HepG2 (cell line): ENCODE results near the gene TRPC4AP. TPM values are rescaled to one million over a fixed set of nuclear protein-coding genes. Genes with fewer than 3 reads are reported as not detected.

Experiments
- ATAC-seq: fragments of 200-7000 bp; cut with Tn5 transposase; 3 replicates; pipeline ENCODE4 v1.9.1; 2020; ENCODE audit warnings: mild to moderate bottlenecking, moderate library complexity
- BruUV-seq: library from RNA; stranded (reverse); fragments of 400-500 nt; replicated peaks from 2 replicates; lab custom pipeline; 2021; lab: Mats Ljungman, UMichigan
- CTCF ChIA-PET: fragments of 300-600 bp; formaldehyde crosslinking; extraction: SDS; loops from one replicate; lab custom pipeline; 2021; ENCODE audit warnings: low total read pairs, inconsistent platforms, low intra/inter-chr PET ratio; lab: Yijun Ruan, JAX
- POLR2A ChIA-PET: fragments of 350-600 bp; sonication (Branson Sonifier 250); formaldehyde crosslinking; loops from one replicate; lab custom pipeline; 2020; ENCODE audit warnings: antibody characterized with exemption, inconsistent platforms; lab: Yijun Ruan, JAX
- DNase-seq: peaks from one replicate; pipeline ENCODE4 v3.0.0-alpha.2; 2015; ENCODE audit warnings: low spot score
- FAIRE-seq: peaks from 3 replicates; lab custom pipeline; 2011; peaks lifted over from hg19 to GRCh38; lab: Jason Lieb, UNC
- H2AFZ ChIP-seq: one replicate; pipeline ENCODE4 v1.6.1; 2011; ENCODE audit warnings: low read length, inconsistent platforms
- H3K27ac ChIP-seq: fragments of 300-600 bp; 3 replicates; pipeline ENCODE4 v1.8.0; 2011; ENCODE audit warnings: mixed run types, mild to moderate bottlenecking, mixed read lengths, low read length, inconsistent platforms; ENCODE audit not compliant: insufficient read depth; ENCODE audit errors: extremely low read length
- H3K27me3 ChIP-seq, 2 experiments: fragments of 200-600 bp in 1 of 2; 2 replicates in 1 of 2; 3 replicates in 1 of 2; pipeline versions ENCODE4 v1.6.0 to v1.8.0; 2011; ENCODE audit warnings: low read length in 2 of 2, mild to moderate bottlenecking in 2 of 2, moderate library complexity in 2 of 2, inconsistent platforms in 1 of 2; ENCODE audit not compliant: insufficient read depth in 2 of 2, control insufficient read depth in 1 of 2
- H3K36me3 ChIP-seq, 2 experiments: fragments of 200-600 bp in 1 of 2; replicated peaks in 1 of 2; 2 replicates in 1 of 2; 3 replicates in 1 of 2; pipeline versions ENCODE4 v1.5.1 to v1.8.0; 2011; ENCODE audit warnings: low read length in 2 of 2, inconsistent platforms in 1 of 2; ENCODE audit not compliant: insufficient read depth in 2 of 2, control insufficient read depth in 1 of 2
- H3K4me1 ChIP-seq: 2 replicates; pipeline ENCODE4 v1.5.1; 2012; ENCODE audit warnings: low read length, inconsistent platforms; ENCODE audit not compliant: insufficient read depth
- H3K4me2 ChIP-seq: 2 replicates; pipeline ENCODE4 v1.6.0; 2011; ENCODE audit warnings: low read depth, low read length, inconsistent platforms
- H3K4me3 ChIP-seq, 3 experiments: fragments of 200-600 bp in 1 of 3; sonication (generic), shearing (Covaris generic) in 1 of 3; replicated peaks in 1 of 3; 2 replicates each; pipeline ENCODE4 v1.5.1; 2011 to 2016; ENCODE audit warnings: low read length in 3 of 3, inconsistent platforms in 2 of 3, low read depth in 2 of 3, mild to moderate bottlenecking in 2 of 3, control low read depth in 1 of 3, mixed read lengths in 1 of 3; ENCODE audit not compliant: insufficient read depth in 1 of 3
- H3K79me2 ChIP-seq: one replicate; pipeline ENCODE4 v1.6.1; 2011; ENCODE audit warnings: low read length, inconsistent platforms; ENCODE audit not compliant: insufficient read depth
- H3K9ac ChIP-seq: 2 replicates; pipeline ENCODE4 v1.6.0; 2011; ENCODE audit warnings: mild to moderate bottlenecking, low read depth, low read length, inconsistent platforms; ENCODE audit not compliant: insufficient read depth
- H3K9me3 ChIP-seq: 2 replicates; pipeline ENCODE4 v1.5.1; 2012; ENCODE audit warnings: mild to moderate bottlenecking, low read length
- H4K20me1 ChIP-seq: 2 replicates; pipeline ENCODE4 v1.6.0; 2011; ENCODE audit warnings: inconsistent platforms, mild to moderate bottlenecking, low read length, moderate library complexity; ENCODE audit not compliant: insufficient read depth
- CENPX ChIP-seq: sonication (generic); formaldehyde crosslinking; IDR thresholded peaks from 2 replicates; pipeline ENCODE4 v1.9.0; 2021; ENCODE audit warnings: mild to moderate bottlenecking, missing genetic modification reagents, moderate library complexity
- RAD21 ChIP-seq: fragments of 450-650 bp; formaldehyde crosslinking; IDR thresholded peaks from 2 replicates; pipeline ENCODE4 v1.5.0; 2020; ENCODE audit warnings: mild to moderate bottlenecking
- RBM22 ChIP-seq: fragments of 200-400 bp; formaldehyde crosslinking; optimal IDR thresholded peaks from 2 replicates; pipeline ENCODE3; 2017; ENCODE audit warnings: mild to moderate bottlenecking, low read length, moderate library complexity
- ZNF382 ChIP-seq: sonication (generic); formaldehyde crosslinking; IDR thresholded peaks from 2 replicates; pipeline ENCODE4 v1.5.0; 2020; ENCODE audit warnings: missing genetic modification reagents, mild to moderate bottlenecking, borderline replicate concordance
- ZNF646 ChIP-seq: sonication (generic); formaldehyde crosslinking; IDR thresholded peaks from 2 replicates; pipeline ENCODE4 v1.9.0; 2021; ENCODE audit warnings: mild to moderate bottlenecking, missing genetic modification reagents
- ZNF749 ChIP-seq: sonication (generic); formaldehyde crosslinking; IDR thresholded peaks from 2 replicates; pipeline ENCODE4 v1.8.0; 2022; ENCODE audit warnings: mild to moderate bottlenecking, missing genetic modification reagents, moderate library complexity, borderline replicate concordance
- WGBS: methylation state at CpG from one replicate; pipeline ENCODE4 v1.1.6; 2017; ENCODE audit warnings: low lambda C conversion rate; 5-methylcytosine and 5-hydroxymethylcytosine counted together
- in situ Hi-C: cut with HindIII; loops from 2 replicates; pipeline ENCODE4 v1.10.0; 2017; ENCODE audit warnings: low pct_unique_long_range_greater_than_20kb; ENCODE audit not compliant: extremely low pct_ligation_motif_present
- intact Hi-C: fragments of 100-400 bp; cut with micrococcal nuclease; formaldehyde crosslinking; loops from one replicate; pipeline ENCODE4 v1.10.0; 2022; ENCODE audit not compliant: unreplicated experiment
- polyA plus RNA-seq, 8 experiments: library from polyadenylated mRNA; depleted of rRNA in 3 of 8; stranded (reverse) in 7 of 8; unstranded in 1 of 8; fragments of >200 nt; fragmentation: Illumina TruSeq in 4 of 8; extraction: Trizol in 4 of 8; gene quantifications; 2 replicates each; pipeline versions ENCODE4 v1.2.1 to v1.2.3, GENCODE V29; 2011 to 2016; ENCODE audit warnings: low read depth in 4 of 8, missing spikeins in 1 of 8, mixed read lengths in 1 of 8; ENCODE audit not compliant: insufficient read depth in 1 of 8
- total RNA-seq, 5 experiments: library from RNA; depleted of rRNA; stranded (reverse); fragments of >200 nt; fragmentation: Illumina TruSeq; extraction: Trizol; gene quantifications; 2 replicates each; pipeline ENCODE4 v1.2.3, GENCODE V29; 2016; ENCODE audit warnings: low read depth in 1 of 5
- TF ChIP-seq, protein P1 (sequence below): IDR thresholded peaks from 2 replicates; pipeline ENCODE4 v1.6.1; 2012; ENCODE audit warnings: low read length, improper control_type of control experiment
- TF ChIP-seq, protein P2 (sequence below): IDR thresholded peaks from 2 replicates; pipeline ENCODE4 v1.6.1; 2016; ENCODE audit warnings: missing compliant biosample characterization, missing genetic modification reagents, borderline replicate concordance

The TRPC4AP gene
- total and polyA plus RNA-seq, 2 of the 13 experiments (the other 11 are each of a cell fraction or from before 2014, with no cell fraction given), result 136 to 137 TPM

DNA sequence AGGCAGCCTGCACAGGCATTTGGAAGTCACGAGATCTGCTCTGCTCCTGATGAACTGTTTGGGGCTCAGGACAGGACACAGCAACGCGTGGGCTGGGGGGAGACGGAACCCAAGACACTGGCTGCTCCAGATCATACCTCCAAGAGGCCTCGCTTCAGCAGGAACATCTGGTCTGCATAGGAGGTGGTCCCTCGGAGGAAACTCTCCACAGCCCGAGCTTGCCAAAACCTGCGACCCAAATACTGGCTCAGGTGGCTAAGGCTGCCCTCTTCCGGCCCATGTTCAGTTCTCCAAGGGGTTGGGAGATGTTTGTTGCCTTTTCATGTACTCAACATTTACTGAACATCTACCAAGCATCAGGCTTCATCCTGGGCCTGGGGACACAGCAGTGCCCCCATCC, 85.2 kb downstream of the TRPC4AP start:
- H3K27ac ChIP-seq, result no peak overlapping the region
- no peaks in the 10 kb centered on the region for H3K9me3 ChIP-seq
- no peak for FAIRE-seq
- TF ChIP-seq, protein P1, sequence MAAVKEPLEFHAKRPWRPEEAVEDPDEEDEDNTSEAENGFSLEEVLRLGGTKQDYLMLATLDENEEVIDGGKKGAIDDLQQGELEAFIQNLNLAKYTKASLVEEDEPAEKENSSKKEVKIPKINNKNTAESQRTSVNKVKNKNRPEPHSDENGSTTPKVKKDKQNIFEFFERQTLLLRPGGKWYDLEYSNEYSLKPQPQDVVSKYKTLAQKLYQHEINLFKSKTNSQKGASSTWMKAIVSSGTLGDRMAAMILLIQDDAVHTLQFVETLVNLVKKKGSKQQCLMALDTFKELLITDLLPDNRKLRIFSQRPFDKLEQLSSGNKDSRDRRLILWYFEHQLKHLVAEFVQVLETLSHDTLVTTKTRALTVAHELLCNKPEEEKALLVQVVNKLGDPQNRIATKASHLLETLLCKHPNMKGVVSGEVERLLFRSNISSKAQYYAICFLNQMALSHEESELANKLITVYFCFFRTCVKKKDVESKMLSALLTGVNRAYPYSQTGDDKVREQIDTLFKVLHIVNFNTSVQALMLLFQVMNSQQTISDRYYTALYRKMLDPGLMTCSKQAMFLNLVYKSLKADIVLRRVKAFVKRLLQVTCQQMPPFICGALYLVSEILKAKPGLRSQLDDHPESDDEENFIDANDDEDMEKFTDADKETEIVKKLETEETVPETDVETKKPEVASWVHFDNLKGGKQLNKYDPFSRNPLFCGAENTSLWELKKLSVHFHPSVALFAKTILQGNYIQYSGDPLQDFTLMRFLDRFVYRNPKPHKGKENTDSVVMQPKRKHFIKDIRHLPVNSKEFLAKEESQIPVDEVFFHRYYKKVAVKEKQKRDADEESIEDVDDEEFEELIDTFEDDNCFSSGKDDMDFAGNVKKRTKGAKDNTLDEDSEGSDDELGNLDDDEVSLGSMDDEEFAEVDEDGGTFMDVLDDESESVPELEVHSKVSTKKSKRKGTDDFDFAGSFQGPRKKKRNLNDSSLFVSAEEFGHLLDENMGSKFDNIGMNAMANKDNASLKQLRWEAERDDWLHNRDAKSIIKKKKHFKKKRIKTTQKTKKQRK, result no peak
- TF ChIP-seq ZNF646 (CRISPR knock-in tag), result no peak
- no peak for TF ChIP-seq RAD21
- TF ChIP-seq, protein P2, sequence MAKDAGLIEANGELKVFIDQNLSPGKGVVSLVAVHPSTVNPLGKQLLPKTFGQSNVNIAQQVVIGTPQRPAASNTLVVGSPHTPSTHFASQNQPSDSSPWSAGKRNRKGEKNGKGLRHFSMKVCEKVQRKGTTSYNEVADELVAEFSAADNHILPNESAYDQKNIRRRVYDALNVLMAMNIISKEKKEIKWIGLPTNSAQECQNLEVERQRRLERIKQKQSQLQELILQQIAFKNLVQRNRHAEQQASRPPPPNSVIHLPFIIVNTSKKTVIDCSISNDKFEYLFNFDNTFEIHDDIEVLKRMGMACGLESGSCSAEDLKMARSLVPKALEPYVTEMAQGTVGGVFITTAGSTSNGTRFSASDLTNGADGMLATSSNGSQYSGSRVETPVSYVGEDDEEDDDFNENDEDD (CRISPR knock-in tag), result no peak
- TF ChIP-seq CENPX (CRISPR knock-in tag), result no peak
- TF ChIP-seq ZNF749 (CRISPR knock-in tag), result no peak
- TF ChIP-seq RBM22, result peak; percentile 66
- TF ChIP-seq ZNF382 (CRISPR knock-in tag), result no peak
- TF ChIP-seq, all 625 proteins: peak for 1
- in situ Hi-C loops (no loop called here), intact Hi-C loops (no loop called here)
- POLR2A ChIA-PET, result no interaction called here
- Histone ChIP-seq H3K79me2 (no peaks in the 10 kb centered on the region), H3K4me1 (peaks cover 10% of the 10 kb centered on the region), H3K36me3 (peaks cover 86 to 98% of the 10 kb centered on the region in 2 experiments), H3K4me3 (no peak overlapping the region), H3K27me3 (no peaks in the 10 kb centered on the region), H4K20me1 (no peaks in the 10 kb centered on the region; the same call in 1 of the 2 replicates), H3K9ac (no peak overlapping the region), H3K4me2 (no peak overlapping the region), H2AFZ (no peak overlapping the region)
- 96% methylated on average over 9 of the region's 9 CpGs for WGBS
- no peak for DNase-seq
- CTCF ChIA-PET, result no interaction called here
- ATAC-seq, result no peak
- BruUV-seq, result no TSS peak
